T-helper 17 cell (primary cell): Measurements from ENCODE around the gene PRKCZ. TPM values are rescaled to one million over a fixed set of nuclear protein-coding genes. Genes with fewer than 3 reads are reported as not detected.
A peak's percentile ranks its signal among the peaks of the same experiment; 100 is the strongest.

Experiments
- ATAC-seq: fragments of 150-1000 bp; cut with Tn5 transposase; 2 replicates; pipeline ENCODE4 v1.10.0; 2021; ENCODE audit warnings: mild to moderate bottlenecking, moderate library complexity
- DNase-seq, 3 donors: peaks; one replicate each; pipeline versions ENCODE4 v3.0.0 to v3.0.0-alpha.2; 2020 to 2021
- H3K9me3 ChIP-seq: one replicate; pipeline ENCODE4 v1.7.0; 2013; ENCODE audit warnings: low read length, mild to moderate bottlenecking; ENCODE audit not compliant: control insufficient read depth, poor library complexity, severe bottlenecking
- H3K27ac Mint-ChIP-seq: one replicate; pipeline ENCODE4 v1.8.0; 2022; ENCODE audit warnings: mild to moderate bottlenecking, moderate library complexity, mixed read lengths
- H3K27me3 Mint-ChIP-seq: one replicate; pipeline ENCODE4 v1.8.0; 2022; ENCODE audit warnings: mixed read lengths
- H3K36me3 Mint-ChIP-seq: one replicate; pipeline ENCODE4 v1.8.0; 2022; ENCODE audit warnings: low read depth, mixed read lengths
- H3K4me1 Mint-ChIP-seq: one replicate; pipeline ENCODE4 v1.8.0; 2022; ENCODE audit warnings: mild to moderate bottlenecking, mixed read lengths
- H3K4me3 Mint-ChIP-seq: one replicate; pipeline ENCODE4 v1.8.0; 2022; ENCODE audit warnings: mild to moderate bottlenecking, moderate library complexity, mixed read lengths
- total RNA-seq, 4 donors: library from RNA in 2 of 4; stranded (reverse) in 2 of 4; gene quantifications; one replicate each; pipeline ENCODE4 v1.2.3 and lab custom pipeline; 2022 to 2026

Gene PRKCZ
- total RNA-seq, 2 donors from 2014 or later = 26.0 to 33.5 TPM

DNA sequence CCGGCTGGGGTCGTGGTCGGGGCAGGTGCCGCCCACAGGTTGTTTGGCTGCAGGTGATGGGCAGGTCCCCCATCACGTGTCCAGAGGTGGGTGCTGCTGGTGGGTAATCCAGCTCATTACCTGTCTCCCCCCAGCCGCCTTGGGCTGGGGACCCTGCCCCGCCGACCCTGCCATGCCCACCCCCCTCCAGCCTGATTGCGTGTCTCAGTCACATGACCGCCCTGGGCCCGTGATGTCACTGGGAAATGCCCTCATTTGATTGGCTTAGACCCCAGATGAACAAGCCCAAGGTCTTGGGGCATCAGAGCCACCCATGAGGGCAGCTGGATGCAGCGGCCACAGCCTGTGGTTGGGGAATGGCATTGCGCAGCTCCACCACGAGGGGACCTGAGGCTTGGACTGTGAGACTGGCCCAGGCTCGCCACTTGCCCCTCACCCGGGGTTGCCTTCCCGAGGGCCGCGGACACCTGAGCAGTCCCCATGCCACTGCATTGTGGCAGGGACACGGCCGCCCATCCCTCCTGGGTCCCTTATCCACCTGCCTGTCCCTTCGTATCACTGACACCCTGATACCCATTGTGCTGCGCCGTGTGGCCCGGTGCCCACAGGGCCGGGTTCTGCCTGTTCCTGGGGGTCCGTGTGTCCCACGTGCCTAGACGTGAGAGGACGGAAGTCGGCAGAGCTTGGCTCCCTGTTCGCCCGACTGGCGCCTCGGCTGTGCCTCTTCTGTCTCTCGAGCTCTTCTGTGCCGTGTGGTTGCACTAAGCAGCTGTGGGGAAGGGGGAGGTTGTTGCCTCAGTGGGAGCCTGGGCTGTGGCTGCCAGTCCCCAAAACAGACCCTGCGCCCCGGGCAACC is 76.3 kb downstream of the PRKCZ start:
- Mint-ChIP-seq H3K4me3 (peak overlapping the region; percentile 78), H3K36me3 (no peaks in the 10 kb centered on the region), H3K27me3 (no peaks in the 10 kb centered on the region), H3K4me1 (peaks cover 8% of the 10 kb centered on the region), H3K27ac (peak overlapping the region; percentile 70)
- DNase-seq (peak in 1 of 3 donors; percentile 5), ATAC-seq (peak; percentile 37)
- no peaks in the 10 kb centered on the region for H3K9me3 ChIP-seq

DNA sequence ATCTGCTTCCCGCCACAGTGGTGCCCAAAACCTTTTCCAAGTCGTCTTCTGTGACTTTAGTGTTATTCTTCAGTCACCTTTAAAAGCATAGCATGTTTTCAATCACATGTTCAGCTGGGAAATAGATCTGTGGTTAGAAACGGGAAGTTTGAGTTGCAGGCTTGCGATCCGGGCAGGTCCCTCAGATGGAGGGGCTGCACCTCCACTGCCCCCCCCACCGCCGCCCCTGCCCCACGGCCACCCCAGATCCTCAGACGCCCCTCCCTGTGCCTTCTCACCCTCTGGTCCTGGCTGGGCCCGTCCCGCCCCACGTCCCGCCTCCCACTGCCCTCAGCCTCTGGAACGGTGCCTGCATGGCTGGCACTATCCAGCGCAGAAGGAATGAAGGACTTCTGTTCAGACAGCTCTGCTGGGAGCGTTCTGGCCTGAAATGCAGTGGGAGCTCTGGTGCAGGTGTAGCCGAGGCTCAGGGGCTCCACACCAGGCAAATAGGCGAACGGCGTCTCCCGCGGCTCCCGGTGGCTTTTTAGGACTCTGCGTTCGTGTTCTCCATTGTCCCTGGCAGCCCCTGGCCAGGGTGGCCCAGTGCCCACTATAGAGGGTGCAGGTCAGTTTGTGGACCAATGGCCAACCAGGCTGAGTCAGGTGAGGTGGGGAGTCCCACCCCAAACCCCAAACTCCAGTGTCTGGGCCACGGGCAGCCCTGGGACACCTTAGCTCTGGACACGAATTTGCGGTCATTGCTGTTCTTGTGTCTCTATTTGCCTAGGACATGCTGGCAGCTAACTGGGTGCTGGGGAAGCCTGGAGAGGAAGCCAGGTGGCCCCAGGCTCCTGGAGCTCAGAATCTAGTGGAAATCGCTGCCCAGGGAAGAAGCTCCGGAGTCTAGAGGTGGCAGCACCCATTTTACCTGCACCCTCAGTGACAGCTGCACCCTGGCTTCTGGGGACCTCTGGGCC is 77.3 kb downstream of the PRKCZ start:
- peak in 1 of 3 donors; percentile 4 for DNase-seq
- Mint-ChIP-seq H3K27me3 (no peaks in the 10 kb centered on the region), H3K36me3 (no peaks in the 10 kb centered on the region), H3K4me3 (peak overlapping the region; percentile 78), H3K27ac (peak overlapping the region; percentile 70), H3K4me1 (peaks cover 10% of the 10 kb centered on the region)
- peak; percentile 36 for ATAC-seq
- no peaks in the 10 kb centered on the region for H3K9me3 ChIP-seq

DNA sequence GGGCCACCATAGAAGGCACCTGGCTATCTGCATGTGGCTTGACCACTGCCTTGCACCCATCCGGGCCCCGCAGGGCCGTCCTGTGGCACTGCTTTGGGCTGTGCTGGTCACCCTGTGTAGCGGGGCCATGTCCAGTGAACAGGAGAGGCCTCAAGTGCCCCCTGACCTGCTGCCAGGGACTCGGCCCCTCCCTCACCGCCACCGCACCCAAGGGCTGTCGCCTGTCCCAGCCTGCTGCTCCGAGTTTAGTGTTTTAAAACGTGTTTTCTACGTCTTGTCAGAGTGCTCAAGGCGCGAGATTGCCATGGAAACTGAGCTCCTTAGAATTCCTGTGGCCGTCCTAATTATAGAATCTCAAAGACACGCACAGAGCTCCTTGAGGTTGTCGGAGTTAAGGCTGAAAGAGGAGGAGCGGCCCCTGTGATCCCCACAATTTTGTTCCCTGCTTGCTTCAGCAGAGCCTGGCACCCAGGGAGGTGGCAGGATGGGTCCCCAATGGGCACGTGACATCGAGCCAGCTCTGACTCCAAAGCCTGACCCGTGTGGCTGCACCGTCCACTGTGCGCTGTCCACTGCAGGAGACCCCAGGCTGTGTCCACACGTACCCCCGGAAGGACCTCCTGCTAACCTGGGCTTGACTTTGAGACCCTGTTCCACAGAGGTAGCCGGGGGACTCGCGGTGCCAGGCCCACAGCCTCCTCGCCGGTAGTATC is 78.1 kb downstream of the PRKCZ start:
- ATAC-seq (no peak), DNase-seq (no peak)
- H3K4me1 Mint-ChIP-seq = peaks cover 18% of the 10 kb centered on the region
- no peaks in the 10 kb centered on the region for H3K27me3 Mint-ChIP-seq
- H3K36me3 Mint-ChIP-seq = no peaks in the 10 kb centered on the region
- no peak overlapping the region for H3K27ac Mint-ChIP-seq
- H3K4me3 Mint-ChIP-seq = no peak overlapping the region
- no peaks in the 10 kb centered on the region for H3K9me3 ChIP-seq

DNA sequence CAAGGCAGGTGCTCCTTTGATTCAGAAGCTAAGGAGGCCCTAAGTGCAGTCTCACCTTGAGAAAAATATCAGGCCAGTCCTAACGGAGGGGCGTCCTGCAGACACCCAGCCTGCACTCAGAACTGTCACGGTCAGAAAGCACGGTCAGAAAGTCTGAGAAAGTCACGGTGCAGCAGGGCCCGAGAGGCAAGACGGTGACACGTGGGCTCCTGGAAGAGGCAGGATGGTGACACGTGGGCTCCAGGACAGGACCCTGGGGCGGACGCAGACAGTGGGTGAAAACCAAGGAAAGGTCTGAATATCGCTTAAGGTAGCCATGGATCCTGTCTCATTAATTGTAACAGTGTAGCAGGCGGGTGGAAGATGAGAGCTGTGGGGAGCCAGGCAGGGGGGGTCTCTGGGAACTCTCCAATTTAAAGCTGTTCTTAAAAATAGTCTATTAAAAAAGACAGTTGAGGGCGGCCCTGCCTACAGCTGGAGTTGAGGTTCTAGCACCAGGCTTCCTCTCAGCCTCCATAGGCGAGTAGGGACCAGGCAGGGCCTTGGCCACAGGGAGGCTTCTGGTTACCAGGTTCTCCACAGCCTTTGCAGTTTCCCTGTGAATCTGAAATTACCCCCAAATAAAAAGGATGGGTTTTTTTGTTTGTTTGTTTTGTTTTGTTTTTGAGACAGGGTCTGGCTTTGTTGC is 79.2 kb downstream of the PRKCZ start:
- DNase-seq (no peak), ATAC-seq (no peak)
- no peaks in the 10 kb centered on the region for H3K9me3 ChIP-seq
- no peak overlapping the region for H3K27ac Mint-ChIP-seq
- peaks cover 20% of the 10 kb centered on the region for H3K4me1 Mint-ChIP-seq
- H3K4me3 Mint-ChIP-seq = no peak overlapping the region
- no peaks in the 10 kb centered on the region for H3K36me3 Mint-ChIP-seq
- H3K27me3 Mint-ChIP-seq = no peaks in the 10 kb centered on the region

- H3K4me3 Mint-ChIP-seq = no peak overlapping the region
- no peaks in the 10 kb centered on the region for H3K36me3 Mint-ChIP-seq
- DNase-seq (no peak), ATAC-seq (no peak)
- H3K27me3 Mint-ChIP-seq = no peaks in the 10 kb centered on the region
- no peak overlapping the region for H3K27ac Mint-ChIP-seq
- H3K4me1 Mint-ChIP-seq = peaks cover 20% of the 10 kb centered on the region
- H3K9me3 ChIP-seq = no peaks in the 10 kb centered on the region
These were observed 79.9 kb downstream of the PRKCZ start for GRCh38 chr1:2130156-2130555.

DNA sequence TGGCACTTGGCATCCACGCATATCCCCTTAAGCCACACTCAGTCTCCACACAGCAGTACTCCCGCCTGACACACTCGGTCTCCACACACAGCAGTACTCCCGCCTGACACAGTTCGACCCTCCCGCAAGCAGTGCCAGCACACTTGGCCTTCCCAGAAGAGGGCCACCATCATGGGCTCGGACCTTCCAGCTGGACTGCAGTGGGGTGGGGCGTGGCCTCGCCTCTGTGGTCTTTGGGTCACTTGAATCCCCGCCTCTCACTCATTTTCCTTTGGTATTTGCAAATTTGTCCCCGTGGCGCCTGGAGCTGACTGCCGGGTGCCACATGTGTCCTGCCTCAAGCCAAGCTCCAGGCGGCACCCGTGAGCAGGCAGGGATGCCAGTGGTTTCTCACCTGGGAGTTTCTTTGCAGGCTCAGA is 80.7 kb downstream of the PRKCZ start:
- H3K27me3 Mint-ChIP-seq = no peaks in the 10 kb centered on the region
- no peak for DNase-seq
- H3K27ac Mint-ChIP-seq = peak overlapping the region; percentile 95
- no peak overlapping the region for H3K4me3 Mint-ChIP-seq
- ATAC-seq = no peak
- H3K9me3 ChIP-seq = no peaks in the 10 kb centered on the region
- peaks cover 22% of the 10 kb centered on the region for H3K4me1 Mint-ChIP-seq
- H3K36me3 Mint-ChIP-seq = no peaks in the 10 kb centered on the region

GRCh38 chr1:2132222-2133038 is 82.2 kb downstream of the PRKCZ start:
- no peaks in the 10 kb centered on the region for H3K27me3 Mint-ChIP-seq
- peak overlapping the region; percentile 95 for H3K27ac Mint-ChIP-seq
- no peaks in the 10 kb centered on the region for H3K9me3 ChIP-seq
- H3K4me1 Mint-ChIP-seq = peaks cover 16% of the 10 kb centered on the region
- no peak for ATAC-seq
- no peak for DNase-seq
- H3K4me3 Mint-ChIP-seq = peak overlapping the region; percentile 90
- no peaks in the 10 kb centered on the region for H3K36me3 Mint-ChIP-seq

- Mint-ChIP-seq H3K27me3 (no peaks in the 10 kb centered on the region), H3K4me1 (peaks cover 16% of the 10 kb centered on the region), H3K4me3 (peak overlapping the region; percentile 90), H3K36me3 (no peaks in the 10 kb centered on the region), H3K27ac (peak overlapping the region; percentile 95)
- peak; percentile 93 for ATAC-seq
- H3K9me3 ChIP-seq = no peaks in the 10 kb centered on the region
- DNase-seq = peak; percentile 96 to 99 (median 98)
These were observed 83.0 kb downstream of the PRKCZ start for GRCh38 chr1:2133039-2133878.

GRCh38 chr1:2133879-2134215 is 83.6 kb downstream of the PRKCZ start:
- no peak overlapping the region for H3K27ac Mint-ChIP-seq
- H3K36me3 Mint-ChIP-seq = no peaks in the 10 kb centered on the region
- peaks cover 16% of the 10 kb centered on the region for H3K4me1 Mint-ChIP-seq
- H3K4me3 Mint-ChIP-seq = no peak overlapping the region
- DNase-seq = no peak
- ATAC-seq = no peak
- H3K27me3 Mint-ChIP-seq = no peaks in the 10 kb centered on the region
- no peaks in the 10 kb centered on the region for H3K9me3 ChIP-seq

- Mint-ChIP-seq H3K27ac (no peak overlapping the region), H3K4me3 (no peak overlapping the region), H3K27me3 (no peaks in the 10 kb centered on the region), H3K36me3 (no peaks in the 10 kb centered on the region), H3K4me1 (peaks cover 16% of the 10 kb centered on the region)
- DNase-seq = no peak
- no peak for ATAC-seq
- H3K9me3 ChIP-seq = no peaks in the 10 kb centered on the region
These were observed 84.0 kb downstream of the PRKCZ start for GRCh38 chr1:2134266-2134620.

GRCh38 chr1:2134621-2135307 is 84.6 kb downstream of the PRKCZ start:
- DNase-seq = no peak
- Mint-ChIP-seq H3K4me1 (peaks cover 18% of the 10 kb centered on the region), H3K4me3 (no peak overlapping the region), H3K36me3 (no peaks in the 10 kb centered on the region), H3K27me3 (no peaks in the 10 kb centered on the region), H3K27ac (no peak overlapping the region)
- H3K9me3 ChIP-seq = no peaks in the 10 kb centered on the region
- ATAC-seq = no peak
